ENCODE results near the gene THBS1. TPM values are rescaled to one million over a fixed set of nuclear protein-coding genes. Genes with fewer than 3 reads are reported as not detected.
A peak's percentile ranks its signal among the peaks of the same experiment; 100 is the strongest.

Gene THBS1
- total and polyA plus RNA-seq, 4 donors = 35.3 to 544 (median 325) TPM

DNA sequence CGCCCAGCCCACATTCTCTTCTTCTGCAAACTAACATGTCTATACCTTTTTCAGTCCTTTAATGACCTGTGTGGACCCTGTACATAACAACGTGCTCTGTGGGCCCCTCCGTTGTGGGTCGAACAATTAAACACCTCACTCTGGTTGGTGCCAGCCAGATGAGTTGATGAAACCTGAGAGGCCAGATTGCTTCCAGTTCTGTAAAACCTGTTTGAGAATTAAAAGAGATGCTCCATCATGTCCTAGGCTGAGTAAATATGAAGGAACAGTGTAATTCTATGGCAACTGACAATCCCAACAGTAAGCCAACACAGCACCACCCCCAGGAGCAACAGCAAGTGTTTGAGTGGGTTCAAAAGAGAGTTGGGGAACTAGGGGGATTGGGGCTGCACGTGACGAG is 5.7 kb upstream of the THBS1 start:
- DNase-seq = no peak
- TF ChIP-seq, protein P1, sequence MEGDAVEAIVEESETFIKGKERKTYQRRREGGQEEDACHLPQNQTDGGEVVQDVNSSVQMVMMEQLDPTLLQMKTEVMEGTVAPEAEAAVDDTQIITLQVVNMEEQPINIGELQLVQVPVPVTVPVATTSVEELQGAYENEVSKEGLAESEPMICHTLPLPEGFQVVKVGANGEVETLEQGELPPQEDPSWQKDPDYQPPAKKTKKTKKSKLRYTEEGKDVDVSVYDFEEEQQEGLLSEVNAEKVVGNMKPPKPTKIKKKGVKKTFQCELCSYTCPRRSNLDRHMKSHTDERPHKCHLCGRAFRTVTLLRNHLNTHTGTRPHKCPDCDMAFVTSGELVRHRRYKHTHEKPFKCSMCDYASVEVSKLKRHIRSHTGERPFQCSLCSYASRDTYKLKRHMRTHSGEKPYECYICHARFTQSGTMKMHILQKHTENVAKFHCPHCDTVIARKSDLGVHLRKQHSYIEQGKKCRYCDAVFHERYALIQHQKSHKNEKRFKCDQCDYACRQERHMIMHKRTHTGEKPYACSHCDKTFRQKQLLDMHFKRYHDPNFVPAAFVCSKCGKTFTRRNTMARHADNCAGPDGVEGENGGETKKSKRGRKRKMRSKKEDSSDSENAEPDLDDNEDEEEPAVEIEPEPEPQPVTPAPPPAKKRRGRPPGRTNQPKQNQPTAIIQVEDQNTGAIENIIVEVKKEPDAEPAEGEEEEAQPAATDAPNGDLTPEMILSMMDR (IDR thresholded peaks at IDR 0.05; ENCODE audit: control extremely low read depth, extremely low read depth) = no peak
- Histone ChIP-seq H3K9me3 (ENCODE audit: control insufficient read depth in 4 of 4, insufficient read depth in 3 of 4, low read length in 3 of 4) (no peaks in the 10 kb centered on the region), H3K27me3 (ENCODE audit: control insufficient read depth in 3 of 3, insufficient read depth in 3 of 3, low read length in 2 of 3) (no peaks in the 10 kb centered on the region), H3K9ac (ENCODE audit: insufficient read depth in 1 of 2, low read length in 2 of 2) (no peak overlapping the region), H3K4me1 (ENCODE audit: control insufficient read depth in 5 of 5, insufficient read depth in 5 of 5, low read length in 5 of 5) (peaks cover 0 to 35% (median 4%) of the 10 kb centered on the region in 5 donors), H3K27ac (ENCODE audit: low read depth in 1 of 2, low read length in 1 of 2) (no peak overlapping the region), H3K36me3 (ENCODE audit: control insufficient read depth in 4 of 4, insufficient read depth in 4 of 4, low read length in 4 of 4) (no peaks in the 10 kb centered on the region), H3K4me3 (no peak overlapping the region)
- ATAC-seq (ENCODE audit: insufficient read depth, low FRiP score) = no peak
- WGBS, 2 donors = 92 to 93% methylated on average over 6 of the region's 6 CpGs

DNA sequence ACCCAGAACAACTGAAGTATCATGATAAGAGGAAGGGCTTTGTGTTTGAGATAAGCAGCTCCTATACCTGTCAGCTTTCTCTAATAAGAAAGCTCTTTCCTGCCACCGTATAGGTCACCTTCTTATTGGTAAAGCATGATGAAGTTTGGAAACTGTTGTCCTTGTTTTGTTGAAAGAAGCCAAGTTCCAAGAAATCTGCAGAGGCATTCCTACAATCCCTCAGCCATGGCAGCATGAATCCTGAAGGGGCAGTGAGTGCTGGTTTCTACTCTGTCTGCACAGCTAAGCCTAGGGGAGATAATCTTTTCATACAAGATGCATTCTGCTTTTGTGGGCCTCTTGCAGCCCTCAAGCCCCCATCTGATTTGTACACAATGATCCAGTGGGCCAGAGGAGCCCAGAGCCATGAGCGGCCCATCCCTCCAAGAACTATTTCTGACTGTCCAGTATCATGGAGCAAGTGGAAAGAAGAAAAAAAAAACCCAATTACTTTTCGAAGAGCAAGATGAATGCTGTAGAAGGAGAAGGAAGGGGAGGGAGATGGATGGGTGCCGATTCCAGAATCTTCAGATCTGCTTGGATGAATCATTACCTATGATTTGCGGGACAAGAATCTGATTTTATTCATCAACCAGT is 1.9 kb upstream of the THBS1 start:
- H3K27ac ChIP-seq (ENCODE audit: low read depth in 1 of 2, low read length in 1 of 2) = peak overlapping the region in 1 of 2 donors; percentile 20
- peaks cover 0 to 39% (median 18%) of the 10 kb centered on the region in 5 donors for H3K4me1 ChIP-seq (ENCODE audit: control insufficient read depth in 5 of 5, insufficient read depth in 5 of 5, low read length in 5 of 5)
- H3K36me3 ChIP-seq (ENCODE audit: control insufficient read depth in 4 of 4, insufficient read depth in 4 of 4, low read length in 4 of 4) = peaks cover 6 to 22% (median 8%) of the 10 kb centered on the region in 4 donors
- TF ChIP-seq, protein P1 (IDR thresholded peaks at IDR 0.05; ENCODE audit: control extremely low read depth, extremely low read depth) = no peak
- H3K9ac ChIP-seq (ENCODE audit: insufficient read depth in 1 of 2, low read length in 2 of 2) = peak overlapping the region in 1 of 2 donors; percentile 77
- H3K27me3 ChIP-seq (ENCODE audit: control insufficient read depth in 3 of 3, insufficient read depth in 3 of 3, low read length in 2 of 3) = no peaks in the 10 kb centered on the region
- 59 to 73% methylated on average over 5 of the region's 5 CpGs for WGBS, 2 donors
- no peak overlapping the region for H3K4me3 ChIP-seq
- H3K9me3 ChIP-seq (ENCODE audit: control insufficient read depth in 4 of 4, insufficient read depth in 3 of 4, low read length in 3 of 4) = no peaks in the 10 kb centered on the region
- ATAC-seq (ENCODE audit: insufficient read depth, low FRiP score) = no peak
- peak in 2 of 3 donors; percentile 58 to 63 for DNase-seq

DNA sequence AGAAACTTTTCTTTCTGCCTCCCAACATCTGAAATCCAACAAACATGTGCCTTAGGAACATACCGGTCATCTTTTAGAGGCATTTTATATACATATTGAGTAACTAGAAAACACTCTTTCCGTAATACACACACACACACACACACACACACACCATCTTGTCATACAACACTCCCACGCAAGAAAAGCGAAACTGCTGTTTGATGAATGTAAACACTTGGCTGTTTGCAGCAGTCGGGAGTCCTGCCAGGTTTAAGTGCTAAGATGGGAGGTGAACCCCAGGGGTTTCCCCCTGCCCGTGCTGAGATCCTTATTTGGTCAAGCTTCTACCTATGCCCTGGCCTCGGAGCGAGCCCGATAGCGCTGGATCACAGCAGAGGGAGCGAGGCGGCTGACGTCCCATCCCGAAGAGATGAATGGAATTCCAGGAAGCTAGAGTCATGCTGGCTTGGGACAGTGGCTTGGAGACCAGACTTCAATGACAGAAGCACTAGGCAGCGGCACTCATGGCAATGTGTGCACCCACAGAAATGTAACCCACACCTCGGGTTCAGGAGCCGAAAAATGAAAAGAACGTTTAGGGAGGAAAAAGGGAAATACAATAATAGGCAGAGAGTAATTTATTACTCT is 1.3 kb upstream of the THBS1 start:
- Histone ChIP-seq H3K27ac (ENCODE audit: low read depth in 1 of 2, low read length in 1 of 2) (peak overlapping the region; percentile 82 to 97), H3K36me3 (ENCODE audit: control insufficient read depth in 4 of 4, insufficient read depth in 4 of 4, low read length in 4 of 4) (peaks cover 6 to 29% (median 13%) of the 10 kb centered on the region in 4 donors), H3K4me1 (ENCODE audit: control insufficient read depth in 5 of 5, insufficient read depth in 5 of 5, low read length in 5 of 5) (peaks cover 0 to 45% (median 22%) of the 10 kb centered on the region in 5 donors), H3K27me3 (ENCODE audit: control insufficient read depth in 3 of 3, insufficient read depth in 3 of 3, low read length in 2 of 3) (no peaks in the 10 kb centered on the region), H3K9ac (ENCODE audit: insufficient read depth in 1 of 2, low read length in 2 of 2) (peak overlapping the region; percentile 33 to 77), H3K4me3 (no peak overlapping the region), H3K9me3 (ENCODE audit: control insufficient read depth in 4 of 4, insufficient read depth in 3 of 4, low read length in 3 of 4) (no peaks in the 10 kb centered on the region)
- 18 to 46% methylated on average over 18 of the region's 18 CpGs for WGBS, 2 donors
- DNase-seq (peak; percentile 80 to 89 (median 86)), ATAC-seq (ENCODE audit: insufficient read depth, low FRiP score) (peak; percentile 16)
- TF ChIP-seq, protein P1 (IDR thresholded peaks at IDR 0.05; ENCODE audit: control extremely low read depth, extremely low read depth) = no peak

All from lung (tissue), 12 donors.